Measurements from ENCODE around the gene NOX3.
A peak's percentile ranks its signal among the peaks of the same experiment; 100 is the strongest.

NOX3 gene

GRCh38 chr6:155448668-155449449 is 6.8 kb downstream of the NOX3 start:
- Mint-ChIP-seq H3K27ac (peak overlapping the region in 1 of 2 donors; percentile 88), H3K4me1 (peaks cover 40% of the 10 kb centered on the region), H3K4me3 (no peak overlapping the region), H3K9me3 (no peaks in the 10 kb centered on the region), H3K27me3 (peaks cover 18% of the 10 kb centered on the region)
- DNase-seq (no peak), ATAC-seq (no peak)

- H3K4me1 Mint-ChIP-seq = peaks cover 41% of the 10 kb centered on the region
- H3K4me3 Mint-ChIP-seq = no peak overlapping the region
- DNase-seq = no peak
- H3K9me3 Mint-ChIP-seq = no peaks in the 10 kb centered on the region
- ATAC-seq = no peak
- H3K27ac Mint-ChIP-seq = no peak overlapping the region
- H3K27me3 Mint-ChIP-seq = peaks cover 18% of the 10 kb centered on the region
Measured at GRCh38 chr6:155447949-155448348, 7.7 kb downstream of the NOX3 start.

- H3K27me3 Mint-ChIP-seq = peaks cover 15% of the 10 kb centered on the region
- DNase-seq = peak in 1 of 2 donors; percentile 38
- peaks cover 37% of the 10 kb centered on the region for H3K4me1 Mint-ChIP-seq
- no peaks in the 10 kb centered on the region for H3K9me3 Mint-ChIP-seq
- H3K4me3 Mint-ChIP-seq = peak overlapping the region; percentile 2 to 9
- no peak overlapping the region for H3K27ac Mint-ChIP-seq
- ATAC-seq = peak; percentile 90
Measured at GRCh38 chr6:155444952-155445903, 10.4 kb downstream of the NOX3 start.

- H3K27ac Mint-ChIP-seq = peak overlapping the region; percentile 13 to 70
- H3K4me1 Mint-ChIP-seq = peaks cover 28% of the 10 kb centered on the region
- DNase-seq (no peak), ATAC-seq (peak; percentile 34)
- peak overlapping the region; percentile 5 to 19 for H3K4me3 Mint-ChIP-seq
- H3K27me3 Mint-ChIP-seq = peaks cover 6% of the 10 kb centered on the region
- H3K9me3 Mint-ChIP-seq = no peaks in the 10 kb centered on the region
Measured at GRCh38 chr6:155444120-155444917, 11.3 kb downstream of the NOX3 start.

GRCh38 chr6:155443168-155443567 is 12.5 kb downstream of the NOX3 start:
- H3K4me1 Mint-ChIP-seq = peaks cover 23% of the 10 kb centered on the region
- no peaks in the 10 kb centered on the region for H3K9me3 Mint-ChIP-seq
- H3K4me3 Mint-ChIP-seq = no peak overlapping the region
- no peak for ATAC-seq
- no peaks in the 10 kb centered on the region for H3K27me3 Mint-ChIP-seq
- no peak overlapping the region for H3K27ac Mint-ChIP-seq
- no peak for DNase-seq

GRCh38 chr6:155442562-155442961 is 13.1 kb downstream of the NOX3 start:
- Mint-ChIP-seq H3K4me3 (no peak overlapping the region), H3K4me1 (peaks cover 23% of the 10 kb centered on the region), H3K9me3 (no peaks in the 10 kb centered on the region), H3K27me3 (no peaks in the 10 kb centered on the region), H3K27ac (no peak overlapping the region)
- DNase-seq (no peak), ATAC-seq (no peak)

- no peak overlapping the region for H3K4me3 Mint-ChIP-seq
Measured at GRCh38 chr6:155441112-155441465, 14.6 kb downstream of the NOX3 start.

GRCh38 chr6:155440398-155441111 is 15.1 kb downstream of the NOX3 start:
- Mint-ChIP-seq H3K27me3 (no peaks in the 10 kb centered on the region), H3K27ac (no peak overlapping the region), H3K4me1 (peaks cover 36% of the 10 kb centered on the region), H3K4me3 (no peak overlapping the region), H3K9me3 (no peaks in the 10 kb centered on the region)
- no peak for DNase-seq
- ATAC-seq = no peak

More at GRCh38 chr6:155441112-155441465, 14.6 kb downstream of the NOX3 start:
- no peak for DNase-seq
- H3K27ac Mint-ChIP-seq = no peak overlapping the region
- ATAC-seq = no peak
- peaks cover 33% of the 10 kb centered on the region for H3K4me1 Mint-ChIP-seq
- H3K27me3 Mint-ChIP-seq = no peaks in the 10 kb centered on the region
- no peaks in the 10 kb centered on the region for H3K9me3 Mint-ChIP-seq

- H3K9me3 Mint-ChIP-seq = no peaks in the 10 kb centered on the region
- H3K27me3 Mint-ChIP-seq = no peaks in the 10 kb centered on the region
- DNase-seq (no peak), ATAC-seq (no peak)
- no peak overlapping the region for H3K4me3 Mint-ChIP-seq
- no peak overlapping the region for H3K27ac Mint-ChIP-seq
- peaks cover 25% of the 10 kb centered on the region for H3K4me1 Mint-ChIP-seq
Measured at GRCh38 chr6:155439376-155439775, 16.3 kb downstream of the NOX3 start.

GRCh38 chr6:155436981-155437749 is 18.5 kb downstream of the NOX3 start:
- peaks cover 5 to 6% of the 10 kb centered on the region in 2 donors for H3K9me3 Mint-ChIP-seq
- peak overlapping the region in 1 of 2 donors; percentile 52 for H3K27ac Mint-ChIP-seq
- ATAC-seq = no peak
- no peak for DNase-seq
- H3K4me3 Mint-ChIP-seq = no peak overlapping the region
- no peaks in the 10 kb centered on the region for H3K27me3 Mint-ChIP-seq
- H3K4me1 Mint-ChIP-seq = peaks cover 21% of the 10 kb centered on the region

- DNase-seq (no peak), ATAC-seq (no peak)
- Mint-ChIP-seq H3K4me1 (peaks cover 21% of the 10 kb centered on the region), H3K27me3 (no peaks in the 10 kb centered on the region), H3K27ac (no peak overlapping the region), H3K4me3 (no peak overlapping the region), H3K9me3 (peaks cover 5 to 6% of the 10 kb centered on the region in 2 donors)
Measured at GRCh38 chr6:155434829-155435423, 20.7 kb downstream of the NOX3 start.

- no peak for ATAC-seq
- H3K4me3 Mint-ChIP-seq = no peak overlapping the region
- peaks cover 5 to 6% of the 10 kb centered on the region in 2 donors for H3K9me3 Mint-ChIP-seq
- H3K27ac Mint-ChIP-seq = no peak overlapping the region
- peaks cover 28% of the 10 kb centered on the region for H3K4me1 Mint-ChIP-seq
- no peak for DNase-seq
- no peaks in the 10 kb centered on the region for H3K27me3 Mint-ChIP-seq
Measured at GRCh38 chr6:155434096-155434495, 21.5 kb downstream of the NOX3 start.

GRCh38 chr6:155432293-155432692 is 23.3 kb downstream of the NOX3 start:
- no peak for ATAC-seq
- no peak overlapping the region for H3K27ac Mint-ChIP-seq

More at GRCh38 chr6:155432293-155432692, 23.3 kb downstream of the NOX3 start:
- peaks cover 28% of the 10 kb centered on the region for H3K4me1 Mint-ChIP-seq
- H3K27me3 Mint-ChIP-seq = no peaks in the 10 kb centered on the region
- no peak overlapping the region for H3K4me3 Mint-ChIP-seq
- DNase-seq = no peak
- H3K9me3 Mint-ChIP-seq = peaks cover 5 to 6% of the 10 kb centered on the region in 2 donors

Measured in stimulated activated naive CD8-positive, alpha-beta T cell treated with anti-CD3 and anti-CD28 coated beads, Interleukin-15, amount 100 ng/mL, for 72 hours (primary cell).